ENCODE results near the gene ANKRD33.
"Not testable (repeated sequence)": the region's sequence is repeated elsewhere in the genome, so short reads cannot be mapped to it uniquely, and the experiment has no call there.

The ANKRD33 gene

GRCh38 chr12:51874486-51874885, 13.4 kb upstream of the ANKRD33 start:
- no peak for DNase-seq (ENCODE audit: extremely low read depth, low read depth)
- no peak overlapping the region for H3K4me3 ChIP-seq (replicated peaks; ENCODE audit: low read depth, low read length)
- TF ChIP-seq CTCF (IDR thresholded peaks at IDR 0.05; ENCODE audit: low read depth, low read length, missing control alignments), result no peak

GRCh38 chr12:51879102-51879501, 8.8 kb upstream of the ANKRD33 start:
- TF ChIP-seq CTCF (IDR thresholded peaks at IDR 0.05; ENCODE audit: low read depth, low read length, missing control alignments), result no peak
- H3K4me3 ChIP-seq (replicated peaks; ENCODE audit: low read depth, low read length), result no peak overlapping the region
- DNase-seq (ENCODE audit: extremely low read depth, low read depth), result no peak

GRCh38 chr12:51883295-51883694, 4.6 kb upstream of the ANKRD33 start:
- TF ChIP-seq CTCF (IDR thresholded peaks at IDR 0.05; ENCODE audit: low read depth, low read length, missing control alignments), result no peak
- no peak for DNase-seq (ENCODE audit: extremely low read depth, low read depth)
- no peak overlapping the region for H3K4me3 ChIP-seq (replicated peaks; ENCODE audit: low read depth, low read length)

- no peak for DNase-seq (ENCODE audit: extremely low read depth, low read depth)
- no peak overlapping the region for H3K4me3 ChIP-seq (replicated peaks; ENCODE audit: low read depth, low read length)
- no peak for TF ChIP-seq CTCF (IDR thresholded peaks at IDR 0.05; ENCODE audit: low read depth, low read length, missing control alignments)
Measured at GRCh38 chr12:51883998-51884675, 3.8 kb upstream of the ANKRD33 start.

GRCh38 chr12:51884676-51885229, 3.1 kb upstream of the ANKRD33 start:
- TF ChIP-seq CTCF (IDR thresholded peaks at IDR 0.05; ENCODE audit: low read depth, low read length, missing control alignments), result no peak

GRCh38 chr12:51885294-51886020, 2.4 kb upstream of the ANKRD33 start:
- not testable (repeated sequence) for DNase-seq (ENCODE audit: extremely low read depth, low read depth); H3K4me3 ChIP-seq (replicated peaks; ENCODE audit: low read depth, low read length)

More at GRCh38 chr12:51884676-51885229, 3.1 kb upstream of the ANKRD33 start:
- DNase-seq (ENCODE audit: extremely low read depth, low read depth), result no peak
- H3K4me3 ChIP-seq (replicated peaks; ENCODE audit: low read depth, low read length), result no peak overlapping the region

- TF ChIP-seq CTCF (IDR thresholded peaks at IDR 0.05; ENCODE audit: low read depth, low read length, missing control alignments), result no peak
- peak; percentile 90 for DNase-seq (ENCODE audit: extremely low read depth, low read depth)
- no peak overlapping the region for H3K4me3 ChIP-seq (replicated peaks; ENCODE audit: low read depth, low read length)
Measured at GRCh38 chr12:51886021-51886710, 1.7 kb upstream of the ANKRD33 start.

All from HFF-Myc (cell line).